HepG2 (cell line): Measurements from ENCODE around the gene CMTM5.

ENCODE experiments used
- JUND ChIP-seq: sonication (generic); formaldehyde crosslinking; IDR thresholded peaks from 2 replicates; pipeline ENCODE4 v1.8.0; 2022; ENCODE audit warnings: mild to moderate bottlenecking, missing genetic modification reagents
- RAD21 ChIP-seq: fragments of 450-650 bp; formaldehyde crosslinking; IDR thresholded peaks from 2 replicates; pipeline ENCODE4 v1.5.0; 2020; ENCODE audit warnings: mild to moderate bottlenecking
- SAFB2 ChIP-seq: sonication (generic); formaldehyde crosslinking; IDR thresholded peaks from 2 replicates; pipeline ENCODE4 v1.5.1; 2020; ENCODE audit warnings: missing genetic modification reagents, low read depth, mild to moderate bottlenecking, borderline replicate concordance
- TFE3 ChIP-seq: IDR thresholded peaks from 2 replicates; pipeline ENCODE4 v1.6.1; 2016
- U2AF2 ChIP-seq: fragments of 200-400 bp; formaldehyde crosslinking; IDR thresholded peaks from 2 replicates; pipeline ENCODE4 v1.6.1; 2017; ENCODE audit warnings: low read depth, mild to moderate bottlenecking, low read length
- ZNF382 ChIP-seq: sonication (generic); formaldehyde crosslinking; IDR thresholded peaks from 2 replicates; pipeline ENCODE4 v1.5.0; 2020; ENCODE audit warnings: missing genetic modification reagents, mild to moderate bottlenecking, borderline replicate concordance
- ZNF782 ChIP-seq: sonication (generic); formaldehyde crosslinking; IDR thresholded peaks from 2 replicates; pipeline ENCODE4 v1.4.0; 2020; ENCODE audit warnings: missing genetic modification reagents, mild to moderate bottlenecking, borderline replicate concordance
- TF ChIP-seq, protein P1 (sequence below): sonication (generic); formaldehyde crosslinking; IDR thresholded peaks from 2 replicates; pipeline ENCODE4 v1.5.0; 2020; ENCODE audit warnings: mild to moderate bottlenecking, missing genetic modification reagents, moderate library complexity

- no peak for TF ChIP-seq ZNF782
- TF ChIP-seq ZNF382 (CRISPR knock-in tag), result no peak
- TF ChIP-seq RAD21, result no peak
- no peak for TF ChIP-seq JUND (CRISPR knock-in tag)
- TF ChIP-seq, protein P1, sequence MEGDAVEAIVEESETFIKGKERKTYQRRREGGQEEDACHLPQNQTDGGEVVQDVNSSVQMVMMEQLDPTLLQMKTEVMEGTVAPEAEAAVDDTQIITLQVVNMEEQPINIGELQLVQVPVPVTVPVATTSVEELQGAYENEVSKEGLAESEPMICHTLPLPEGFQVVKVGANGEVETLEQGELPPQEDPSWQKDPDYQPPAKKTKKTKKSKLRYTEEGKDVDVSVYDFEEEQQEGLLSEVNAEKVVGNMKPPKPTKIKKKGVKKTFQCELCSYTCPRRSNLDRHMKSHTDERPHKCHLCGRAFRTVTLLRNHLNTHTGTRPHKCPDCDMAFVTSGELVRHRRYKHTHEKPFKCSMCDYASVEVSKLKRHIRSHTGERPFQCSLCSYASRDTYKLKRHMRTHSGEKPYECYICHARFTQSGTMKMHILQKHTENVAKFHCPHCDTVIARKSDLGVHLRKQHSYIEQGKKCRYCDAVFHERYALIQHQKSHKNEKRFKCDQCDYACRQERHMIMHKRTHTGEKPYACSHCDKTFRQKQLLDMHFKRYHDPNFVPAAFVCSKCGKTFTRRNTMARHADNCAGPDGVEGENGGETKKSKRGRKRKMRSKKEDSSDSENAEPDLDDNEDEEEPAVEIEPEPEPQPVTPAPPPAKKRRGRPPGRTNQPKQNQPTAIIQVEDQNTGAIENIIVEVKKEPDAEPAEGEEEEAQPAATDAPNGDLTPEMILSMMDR, result peak; percentile 50
- no peak for TF ChIP-seq U2AF2
- no peak for TF ChIP-seq SAFB2
- no peak for TF ChIP-seq TFE3
Observed at GRCh38 chr14:23385642-23386265, 8.9 kb downstream of the CMTM5 start.
